Left forelimb (tissue), 1 donor: ENCODE measurements around the gene ORMDL2.
"Not testable (repeated sequence)": the region's sequence is repeated elsewhere in the genome, so short reads cannot be mapped to it uniquely, and the experiment has no call there.

Source experiments
- DNase-seq: peaks from one replicate; pipeline ENCODE4 v3.0.0-alpha.2; 2018; ENCODE audit warnings: low spot score

ORMDL2 gene

DNA sequence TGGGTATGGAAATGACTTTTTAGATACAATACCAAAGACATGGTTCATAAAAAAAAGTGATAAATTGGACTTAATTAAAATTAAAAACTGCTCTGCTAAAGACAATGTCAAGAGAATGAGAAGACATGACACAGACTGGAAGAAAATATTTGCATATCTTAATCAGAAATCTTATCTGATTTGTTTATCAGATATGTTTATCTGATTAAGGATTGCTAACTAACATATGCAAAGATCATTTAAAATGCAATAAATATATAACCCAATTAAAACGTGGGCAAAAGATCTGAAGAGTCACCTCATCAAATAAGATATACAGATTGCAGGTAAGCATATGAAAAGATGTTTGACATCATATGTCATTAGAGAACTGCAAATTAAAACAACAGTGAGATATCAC, 34.9 kb downstream of the ORMDL2 start:
- no peak for DNase-seq

DNA sequence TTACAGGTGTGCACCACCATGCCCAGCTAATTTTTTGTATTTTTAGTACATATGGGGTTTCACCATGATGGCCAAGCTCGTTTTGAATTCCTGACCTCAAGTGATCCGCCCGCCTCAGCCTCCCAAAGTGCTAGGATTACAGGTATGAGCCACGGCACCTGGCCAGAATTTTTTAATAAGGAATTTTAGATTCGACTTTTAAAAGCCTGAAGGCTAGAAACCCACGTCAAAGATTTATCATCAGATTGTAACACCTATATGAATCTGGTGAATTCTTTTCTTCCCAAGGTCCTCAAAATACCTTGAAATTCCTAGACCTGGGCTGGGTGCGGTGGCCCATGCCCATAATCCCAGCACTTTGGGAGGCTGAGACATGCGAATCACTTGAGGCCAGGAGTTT, 43.6 kb downstream of the ORMDL2 start:
- no peak for DNase-seq

DNA sequence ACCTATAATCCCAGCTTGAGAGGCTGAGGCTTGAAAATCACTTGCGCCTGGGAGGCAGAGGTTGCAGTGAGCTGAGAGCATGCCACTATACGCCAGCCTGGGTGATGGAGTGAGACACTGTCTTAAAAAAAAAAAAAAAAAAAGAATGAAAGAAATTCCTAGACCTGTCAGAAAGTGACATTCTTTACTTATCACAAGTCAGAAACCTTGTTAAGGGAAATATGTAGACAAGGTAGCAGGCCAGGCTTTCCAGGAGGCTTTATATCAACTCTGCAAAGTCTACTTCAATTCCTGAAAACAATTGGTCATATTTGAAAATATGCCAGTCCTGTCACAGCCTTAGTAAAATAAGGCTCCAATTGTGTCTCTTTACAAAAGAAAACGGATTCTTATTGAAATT, 44.0 kb downstream of the ORMDL2 start:
- DNase-seq: no peak

DNA sequence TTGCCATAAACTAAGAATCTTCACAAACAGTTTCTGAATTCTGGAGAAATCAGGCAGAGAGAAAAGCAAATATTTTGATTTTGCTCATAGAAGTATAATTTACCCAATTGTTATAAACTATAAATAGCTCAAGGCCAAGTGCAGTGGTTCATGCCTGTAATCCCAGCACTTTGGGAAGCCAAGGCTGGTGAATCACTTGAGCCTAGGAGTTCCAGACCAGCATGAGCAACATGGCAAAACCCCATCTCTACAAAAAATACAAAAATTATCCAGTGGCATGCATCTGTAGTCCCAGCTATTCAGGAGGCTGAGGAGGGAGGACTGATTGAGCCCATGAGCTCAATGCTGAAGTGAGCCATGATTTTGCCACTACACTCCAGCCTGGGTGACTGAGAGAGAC, 44.4 kb downstream of the ORMDL2 start:
- no peak for DNase-seq

DNA sequence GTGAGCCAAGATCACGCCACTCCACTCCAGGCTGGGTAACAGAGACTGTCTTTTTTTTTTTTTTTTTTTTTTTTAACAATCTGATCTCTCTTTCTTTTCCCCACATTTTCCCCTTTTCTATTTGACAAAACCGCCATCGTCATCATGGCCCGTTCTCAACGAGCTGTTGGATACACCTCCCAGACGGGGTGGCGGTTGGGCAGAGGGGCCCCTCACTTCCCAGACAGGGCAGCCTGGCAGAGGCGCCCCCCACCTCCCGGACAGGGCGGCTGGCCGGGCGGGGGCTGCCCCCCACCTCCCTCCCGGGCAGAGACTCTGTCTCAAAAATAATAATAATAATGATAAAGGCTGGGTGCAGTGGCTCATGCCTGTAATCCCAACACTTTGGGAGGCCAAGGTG, 45.1 kb downstream of the ORMDL2 start:
- not testable (repeated sequence) for DNase-seq

DNA sequence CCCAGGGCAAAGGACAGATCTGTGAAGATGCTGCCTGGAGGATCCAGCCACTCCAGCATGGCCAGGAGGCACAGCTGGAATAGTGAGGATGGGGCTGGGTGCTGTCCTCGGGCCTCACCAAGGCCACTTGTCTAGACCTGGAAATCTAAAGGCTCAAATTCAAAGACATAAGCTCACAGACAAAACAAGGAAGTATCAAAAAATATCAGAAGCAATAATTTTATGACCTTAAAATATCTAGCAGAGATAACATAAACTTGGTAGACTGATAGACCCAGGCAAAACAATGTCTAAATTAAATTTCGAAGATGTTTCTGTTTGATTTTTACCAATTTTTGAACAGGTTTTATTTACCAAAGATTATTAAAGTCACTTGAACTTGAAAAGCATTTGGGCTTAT, 47.5 kb downstream of the ORMDL2 start:
- DNase-seq: no peak

- not testable (repeated sequence) for DNase-seq
Observed at GRCh38 chr12:55866454-55867004, 48.7 kb downstream of the ORMDL2 start.
